Effector CD4-positive, alpha-beta T cell (primary cell): ENCODE results near the gene TSR3.

Experiments
- DNase-seq: peaks from one replicate; pipeline ENCODE4 v3.0.0-alpha.2; 2020

The TSR3 gene

GRCh38 chr16:1306334-1306733 lies 45.3 kb downstream of the TSR3 start:
- no peak for DNase-seq

GRCh38 chr16:1305823-1306222 lies 45.9 kb downstream of the TSR3 start:
- DNase-seq = no peak

- DNase-seq = no peak
Observed at GRCh38 chr16:1301562-1301961, 50.1 kb downstream of the TSR3 start.

GRCh38 chr16:1300664-1301476 lies 50.8 kb downstream of the TSR3 start:
- peak; percentile 61 for DNase-seq

- DNase-seq = no peak
Observed at GRCh38 chr16:1299868-1300203, 51.8 kb downstream of the TSR3 start.
